Upper lobe of left lung (tissue), 6 donors: ENCODE measurements around the gene NOL4L. TPM values are rescaled to one million over a fixed set of nuclear protein-coding genes. Genes with fewer than 3 reads are reported as not detected.

Experiments used
- ATAC-seq, 2 donors: fragments of 200-7000 bp; cut with Tn5 transposase; one replicate each; pipeline ENCODE4 v1.9.1; 2022; ENCODE audit warnings: mild to moderate bottlenecking in 2 of 2, moderate library complexity in 2 of 2; ENCODE audit not compliant: low FRiP score in 2 of 2
- DNase-seq, 2 donors: peaks; one replicate each; pipeline ENCODE4 v3.0.0-alpha.2; 2019 to 2020
- H3K27ac ChIP-seq, 4 donors: fragments of 200-600 bp; sonication (generic); one replicate each; pipeline ENCODE4 v1.5.1; 2016 to 2019
- H3K27me3 ChIP-seq, 4 donors: fragments of 200-600 bp; sonication (generic); one replicate each; pipeline ENCODE4 v1.5.1; 2017 to 2019
- H3K36me3 ChIP-seq, 4 donors: fragments of 200-600 bp; sonication (generic); one replicate each; pipeline ENCODE4 v1.5.1; 2016 to 2019
- H3K4me1 ChIP-seq, 4 donors: fragments of 200-600 bp; sonication (generic); one replicate each; pipeline ENCODE4 v1.5.1; 2018 to 2019
- H3K4me3 ChIP-seq, 4 donors: fragments of 200-600 bp; sonication (generic); one replicate each; pipeline ENCODE4 v1.5.1; 2017 to 2019; ENCODE audit warnings: mild to moderate bottlenecking in 2 of 4, moderate library complexity in 1 of 4
- H3K9me3 ChIP-seq, 4 donors: fragments of 200-600 bp; sonication (generic); one replicate each; pipeline ENCODE4 v1.5.1; 2018 to 2019
- EP300 ChIP-seq, 4 donors: sonication (generic); formaldehyde crosslinking; IDR thresholded peaks; one replicate each; pipeline ENCODE4 v1.5.1; 2017; ENCODE audit warnings: antibody characterized with exemption in 4 of 4, control low read depth in 2 of 4
- POLR2A ChIP-seq, 4 donors: fragments of 450-650 bp; IDR thresholded peaks; one replicate each; pipeline ENCODE4 v1.5.1; 2016 to 2017; ENCODE audit warnings: antibody characterized with exemption in 4 of 4, mild to moderate bottlenecking in 2 of 4
- POLR2AphosphoS5 ChIP-seq, 2 donors: sonication (generic); formaldehyde crosslinking; IDR thresholded peaks; one replicate each; pipeline ENCODE4 v1.5.1; 2017; ENCODE audit warnings: antibody characterized with exemption in 2 of 2
- WGBS, 2 donors: methylation state at CpG; one replicate each; pipeline ENCODE4 v1.1.5; 2017 to 2018; 5-methylcytosine and 5-hydroxymethylcytosine counted together
- total RNA-seq, 6 donors: library from RNA; depleted of rRNA in 4 of 6; stranded (reverse); fragments of >200 nt in 4 of 6; gene quantifications; one replicate each; pipeline versions ENCODE4 v1.1.0 to v1.2.1, GENCODE V29; 2016 to 2021
- TF ChIP-seq, protein P1 (sequence below), 6 experiments: fragments of 450-650 bp in 4 of 6; fragments of 200-600 bp in 2 of 6; sonication (generic) in 2 of 6; IDR thresholded peaks; one replicate each; pipeline ENCODE4 v1.5.1; 2016 to 2019; ENCODE audit warnings: antibody characterized with exemption in 6 of 6
- donor health status: DM: no; HTN: no; CAD: no; lungs with moderate emphysema.
- donor health status: DM: no; HTN: yes; CAD: no; lungs with severe emphysema.

NOL4L gene
- total RNA-seq, 6 donors from 2014 or later = 13.4 to 40.2 (median 19.0) TPM

DNA sequence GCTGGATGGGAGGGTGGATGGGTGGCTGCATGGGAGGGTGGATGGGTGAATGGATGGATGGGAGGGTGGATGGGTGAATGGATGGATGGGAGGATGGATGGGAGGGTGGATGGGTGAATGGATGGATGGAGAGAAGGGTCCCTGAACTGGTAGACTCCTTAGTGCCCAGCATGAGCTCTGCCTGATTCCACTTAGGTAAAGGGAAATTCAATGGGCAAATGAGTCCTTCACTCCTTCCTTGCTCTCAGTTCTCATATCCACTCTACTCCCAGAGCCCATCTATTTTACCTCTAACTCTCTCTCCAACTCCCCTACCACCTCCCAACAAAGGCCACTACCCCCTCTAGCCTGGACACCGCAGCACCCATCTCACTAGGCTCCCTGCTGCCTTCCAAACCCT, 29.2 kb upstream of the NOL4L start:
- 93 to 100% methylated on average over 1 of the region's 1 CpG for WGBS, 2 donors
- Histone ChIP-seq H3K27ac (no peak overlapping the region), H3K36me3 (no peaks in the 10 kb centered on the region), H3K27me3 (no peaks in the 10 kb centered on the region), H3K4me1 (no peaks in the 10 kb centered on the region), H3K9me3 (no peaks in the 10 kb centered on the region), H3K4me3 (no peak overlapping the region)
- DNase-seq (no peak), ATAC-seq (no peak)
- TF ChIP-seq EP300 (IDR thresholded peaks at IDR 0.05) (no peak), POLR2AphosphoS5 (IDR thresholded peaks at IDR 0.05) (no peak)
- TF ChIP-seq, protein P1, sequence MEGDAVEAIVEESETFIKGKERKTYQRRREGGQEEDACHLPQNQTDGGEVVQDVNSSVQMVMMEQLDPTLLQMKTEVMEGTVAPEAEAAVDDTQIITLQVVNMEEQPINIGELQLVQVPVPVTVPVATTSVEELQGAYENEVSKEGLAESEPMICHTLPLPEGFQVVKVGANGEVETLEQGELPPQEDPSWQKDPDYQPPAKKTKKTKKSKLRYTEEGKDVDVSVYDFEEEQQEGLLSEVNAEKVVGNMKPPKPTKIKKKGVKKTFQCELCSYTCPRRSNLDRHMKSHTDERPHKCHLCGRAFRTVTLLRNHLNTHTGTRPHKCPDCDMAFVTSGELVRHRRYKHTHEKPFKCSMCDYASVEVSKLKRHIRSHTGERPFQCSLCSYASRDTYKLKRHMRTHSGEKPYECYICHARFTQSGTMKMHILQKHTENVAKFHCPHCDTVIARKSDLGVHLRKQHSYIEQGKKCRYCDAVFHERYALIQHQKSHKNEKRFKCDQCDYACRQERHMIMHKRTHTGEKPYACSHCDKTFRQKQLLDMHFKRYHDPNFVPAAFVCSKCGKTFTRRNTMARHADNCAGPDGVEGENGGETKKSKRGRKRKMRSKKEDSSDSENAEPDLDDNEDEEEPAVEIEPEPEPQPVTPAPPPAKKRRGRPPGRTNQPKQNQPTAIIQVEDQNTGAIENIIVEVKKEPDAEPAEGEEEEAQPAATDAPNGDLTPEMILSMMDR (IDR thresholded peaks at IDR 0.05) = no peak

DNA sequence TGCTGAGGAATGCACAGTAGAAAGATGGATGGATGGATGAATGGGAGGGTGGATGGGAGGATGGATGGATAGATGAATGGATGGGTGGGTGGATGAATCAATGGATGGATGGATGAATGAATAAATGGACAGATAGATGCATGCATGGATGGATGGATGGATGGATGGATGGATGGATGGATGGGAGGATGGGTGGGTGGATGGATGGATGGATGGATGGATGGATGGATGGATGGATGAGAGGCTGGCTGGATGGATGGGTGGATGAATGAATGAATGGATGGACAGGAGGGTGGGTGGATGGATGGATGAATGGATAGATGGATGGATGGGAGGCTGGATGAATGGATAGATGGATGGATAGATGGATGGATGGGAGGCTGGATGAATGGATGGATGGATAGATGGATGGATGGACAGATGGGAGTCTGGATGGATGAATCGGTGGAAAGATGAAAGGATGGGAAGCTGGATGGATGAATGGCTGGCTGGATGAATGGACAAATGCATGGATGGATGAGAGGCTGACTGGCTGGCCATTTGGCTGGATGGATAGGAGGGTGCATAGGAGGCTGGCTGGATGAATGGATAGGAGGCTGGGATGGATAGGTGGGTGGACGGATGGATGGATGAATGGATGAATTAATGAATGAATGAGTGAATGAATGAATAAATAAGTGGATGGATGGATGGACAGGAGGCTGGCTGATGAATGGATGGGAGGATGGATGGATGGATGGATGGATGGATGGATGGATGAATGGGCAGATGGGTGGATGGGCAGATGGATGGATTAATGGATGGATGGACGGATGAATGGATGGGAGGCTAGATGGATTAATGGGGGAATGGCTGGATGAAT, 28.3 kb upstream of the NOL4L start:
- 92 to 96% methylated on average over 3 of the region's 3 CpGs for WGBS, 2 donors
- Histone ChIP-seq H3K4me3 (no peak overlapping the region), H3K4me1 (no peaks in the 10 kb centered on the region), H3K27ac (no peak overlapping the region), H3K9me3 (no peaks in the 10 kb centered on the region), H3K36me3 (no peaks in the 10 kb centered on the region), H3K27me3 (no peaks in the 10 kb centered on the region)
- TF ChIP-seq EP300 (IDR thresholded peaks at IDR 0.05) (no peak), POLR2A (IDR thresholded peaks at IDR 0.05) (no peak), POLR2AphosphoS5 (IDR thresholded peaks at IDR 0.05) (no peak)
- TF ChIP-seq, protein P1 (IDR thresholded peaks at IDR 0.05) = no peak
- DNase-seq (no peak), ATAC-seq (no peak)

DNA sequence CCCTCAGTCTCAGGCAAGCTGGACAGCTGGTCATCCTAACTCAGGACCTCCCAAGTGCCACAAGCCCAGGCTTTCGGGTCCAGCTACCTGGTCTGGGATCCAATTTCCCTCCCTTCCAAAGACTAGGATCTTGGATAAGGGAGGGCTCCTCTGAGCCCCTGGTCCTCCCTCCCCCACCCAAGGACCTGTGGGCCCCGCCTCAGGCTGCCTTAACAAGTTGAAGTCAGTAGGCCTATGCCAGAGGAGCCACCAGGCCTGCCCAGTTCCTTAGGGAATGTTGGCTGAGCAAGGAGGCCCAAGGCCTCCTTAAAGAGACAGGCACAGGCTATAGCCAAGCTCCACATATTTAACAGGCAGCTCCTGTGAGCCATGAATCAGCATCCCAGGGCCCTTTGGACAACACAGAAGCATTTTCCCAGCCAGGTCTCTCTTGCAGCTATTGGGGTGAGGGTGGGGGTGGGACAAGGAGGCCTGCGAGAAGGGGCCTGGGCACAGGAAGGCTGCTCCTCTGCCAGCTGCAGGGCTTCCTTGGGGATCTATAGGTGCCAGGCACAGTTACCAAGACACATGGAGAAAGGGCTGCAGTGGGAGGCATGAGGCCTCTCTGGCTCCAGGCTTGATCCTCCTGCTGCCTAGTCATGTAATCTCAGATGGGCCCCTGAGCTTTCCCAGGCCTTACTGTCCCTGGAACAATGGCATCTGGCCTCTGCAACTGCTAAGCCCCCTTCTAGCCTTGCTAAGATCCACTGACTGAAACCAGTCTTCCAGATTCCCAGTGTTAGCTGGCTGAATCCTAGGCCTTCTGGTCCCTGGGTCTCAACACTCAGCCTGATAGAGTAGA, 27.4 kb upstream of the NOL4L start:
- Histone ChIP-seq H3K27me3 (no peaks in the 10 kb centered on the region), H3K9me3 (no peaks in the 10 kb centered on the region), H3K4me3 (no peak overlapping the region), H3K27ac (no peak overlapping the region), H3K4me1 (peaks cover 0 to 3% (median 0%) of the 10 kb centered on the region in 4 donors), H3K36me3 (no peaks in the 10 kb centered on the region)
- ATAC-seq (no peak), DNase-seq (no peak)
- WGBS, 2 donors = 96 to 100% methylated on average over 1 to 2 of the region's 3 CpGs
- TF ChIP-seq POLR2A (IDR thresholded peaks at IDR 0.05) = no peak
- no peak for TF ChIP-seq POLR2AphosphoS5 (IDR thresholded peaks at IDR 0.05)
- TF ChIP-seq, protein P1 (IDR thresholded peaks at IDR 0.05) = no peak
- TF ChIP-seq EP300 (IDR thresholded peaks at IDR 0.05) = no peak

GRCh38 chr20:32611868-32612267, 26.7 kb upstream of the NOL4L start:
- ATAC-seq = no peak
- WGBS, 2 donors = 89 to 91% methylated on average over 5 to 6 of the region's 6 CpGs
- no peak for DNase-seq
- no peaks in the 10 kb centered on the region for H3K27me3 ChIP-seq
- TF ChIP-seq, protein P1 (IDR thresholded peaks at IDR 0.05) = no peak
- TF ChIP-seq POLR2A (IDR thresholded peaks at IDR 0.05) = no peak
- no peak for TF ChIP-seq POLR2AphosphoS5 (IDR thresholded peaks at IDR 0.05)
- TF ChIP-seq EP300 (IDR thresholded peaks at IDR 0.05) = no peak
- no peak overlapping the region for H3K27ac ChIP-seq
- no peak overlapping the region for H3K4me3 ChIP-seq
- peaks cover 0 to 3% (median 0%) of the 10 kb centered on the region in 4 donors for H3K4me1 ChIP-seq
- no peaks in the 10 kb centered on the region for H3K9me3 ChIP-seq
- no peaks in the 10 kb centered on the region for H3K36me3 ChIP-seq
